Left lung (tissue), 10 donors: ENCODE measurements around the gene TSPAN11. TPM values are rescaled to one million over a fixed set of nuclear protein-coding genes. Genes with fewer than 3 reads are reported as not detected.

ENCODE experiments used
- ATAC-seq: fragments of 200-7000 bp; cut with Tn5 transposase; one replicate; pipeline ENCODE4 v1.9.1; 2020; ENCODE audit warnings: moderate library complexity
- DNase-seq, 4 donors: peaks; one replicate each; pipeline ENCODE4 v3.0.0-alpha.2; 2013 to 2020
- H3K27ac ChIP-seq, 2 donors: fragments of 200-600 bp; sonication (generic) in 1 of 2; one replicate each; pipeline versions ENCODE4 v1.5.0 to v1.8.0; 2020 to 2021
- H3K27me3 ChIP-seq, 2 donors: fragments of 200-600 bp; sonication (generic) in 1 of 2; one replicate each; pipeline versions ENCODE4 v1.5.0 to v1.8.0; 2020 to 2021
- H3K36me3 ChIP-seq, 2 donors: fragments of 200-600 bp; sonication (generic) in 1 of 2; one replicate each; pipeline versions ENCODE4 v1.5.0 to v1.8.0; 2020 to 2021
- H3K4me1 ChIP-seq, 2 donors: fragments of 200-600 bp; one replicate each; pipeline ENCODE4 v1.8.0; 2021
- H3K4me3 ChIP-seq, 2 donors: fragments of 200-600 bp; sonication (generic) in 1 of 2; one replicate each; pipeline versions ENCODE4 v1.5.0 to v1.8.0; 2020 to 2021; ENCODE audit warnings: mild to moderate bottlenecking in 1 of 2
- H3K9me3 ChIP-seq, 2 donors: fragments of 200-600 bp; sonication (generic) in 1 of 2; one replicate each; pipeline versions ENCODE4 v1.5.0 to v1.8.0; 2020 to 2021
- CTCF ChIP-seq, 2 donors: fragments of 200-600 bp; sonication (generic) in 1 of 2; IDR thresholded peaks; one replicate each; pipeline versions ENCODE4 v1.5.0 to v1.8.0; 2021; ENCODE audit warnings: antibody characterized with exemption in 2 of 2
- intact Hi-C, 2 donors: fragments of 100-400 bp; cut with DNase I; formaldehyde crosslinking; loops; one replicate each; pipeline versions ENCODE4 v1.11.2 to v1.14.2; 2022
- polyA plus RNA-seq, 6 donors: library from polyadenylated mRNA; unstranded; fragments of 120-200 nt; gene quantifications; one replicate each; pipeline ENCODE4 v1.2.1, GENCODE V29; 2013; ENCODE audit not compliant: insufficient read length in 6 of 6
- total RNA-seq, 2 donors: library from RNA; stranded (reverse); fragmentation: NEBNext Ultra II Directional; extraction: Animal tissue kit (Norgen Biotek cat#: 25700); gene quantifications; one replicate each; pipeline ENCODE4 v1.2.1, GENCODE V29; 2021
- donor health status: DM: no; HTN: yes; CAD: no.
- donor health status: DM: no; HTN: no; CAD: no.

TSPAN11 gene
- total and polyA plus RNA-seq, 8 donors, result 4.1 to 18.2 (median 14.7) TPM

GRCh38 chr12:31037028-31037427 lies 110.5 kb downstream of the TSPAN11 start:
- H3K36me3 ChIP-seq, result no peaks in the 10 kb centered on the region
- intact Hi-C loops, result no loop called here
- no peak overlapping the region for H3K27ac ChIP-seq
- no peak for ATAC-seq
- no peaks in the 10 kb centered on the region for H3K27me3 ChIP-seq
- no peak overlapping the region for H3K4me3 ChIP-seq
- no peak for TF ChIP-seq CTCF (IDR thresholded peaks at IDR 0.05)
- H3K4me1 ChIP-seq, result no peaks in the 10 kb centered on the region
- no peak for DNase-seq
- no peaks in the 10 kb centered on the region for H3K9me3 ChIP-seq

GRCh38 chr12:31037931-31038330 lies 111.4 kb downstream of the TSPAN11 start:
- no peaks in the 10 kb centered on the region for H3K27me3 ChIP-seq
- H3K9me3 ChIP-seq, result no peaks in the 10 kb centered on the region
- no peak overlapping the region for H3K27ac ChIP-seq
- no peak for ATAC-seq
- intact Hi-C loops, result no loop called here
- H3K4me3 ChIP-seq, result no peak overlapping the region
- no peak for TF ChIP-seq CTCF (IDR thresholded peaks at IDR 0.05)
- H3K36me3 ChIP-seq, result no peaks in the 10 kb centered on the region
- no peak for DNase-seq
- no peaks in the 10 kb centered on the region for H3K4me1 ChIP-seq

- ATAC-seq (no peak), DNase-seq (no peak)
- no peaks in the 10 kb centered on the region for H3K9me3 ChIP-seq
- TF ChIP-seq CTCF (IDR thresholded peaks at IDR 0.05), result no peak
- intact Hi-C loops, result no loop called here
- H3K27ac ChIP-seq, result no peak overlapping the region
- no peaks in the 10 kb centered on the region for H3K4me1 ChIP-seq
- no peak overlapping the region for H3K4me3 ChIP-seq
- no peaks in the 10 kb centered on the region for H3K27me3 ChIP-seq
- no peaks in the 10 kb centered on the region for H3K36me3 ChIP-seq
Observed at GRCh38 chr12:31041033-31041564, 114.6 kb downstream of the TSPAN11 start.

Other genes with a start within 250 kb of the TSPAN11 start
- 10 to 100 TPM; 48.4 to 49.0 TPM for gene IPO8, start 230.9 kb upstream of the TSPAN11 start, total RNA-seq
- 10 to 100 TPM; 45.6 to 53.6 (median 51.6) TPM for gene IPO8, start 230.9 kb upstream of the TSPAN11 start, polyA plus RNA-seq
- 10 to 100 TPM; 16.4 to 20.1 TPM for gene CAPRIN2, start 171.8 kb upstream of the TSPAN11 start, total RNA-seq
- gene CAPRIN2, start 171.8 kb upstream of the TSPAN11 start, polyA plus RNA-seq, result 10 to 100 TPM; 42.1 to 66.3 (median 49.1) TPM
- 10 to 100 TPM; 42.0 to 44.1 TPM for gene DDX11, start 147.1 kb downstream of the TSPAN11 start, total RNA-seq
- 100 to 1,000 TPM in 1 of 6 donors, 10 to 100 TPM in 5; 54.6 to 109 (median 81.5) TPM for gene DDX11, start 147.1 kb downstream of the TSPAN11 start, polyA plus RNA-seq